Mesenchymal stem cell (in vitro differentiated cells and primary cell): ENCODE data around the gene P3H2.

Experiments
- DNase-seq: peaks from one replicate; pipeline ENCODE4 v3.0.0-alpha.2; 2013
- H2AFZ ChIP-seq: one replicate; pipeline ENCODE4 v1.6.1; 2013; ENCODE audit warnings: low read depth, mild to moderate bottlenecking, control low read depth, inconsistent platforms, low read length, moderate library complexity
- H2AK5ac ChIP-seq: 2 replicates; pipeline ENCODE4 v1.6.1; 2013; ENCODE audit warnings: low read length, moderate library complexity, mild to moderate bottlenecking, inconsistent platforms; ENCODE audit not compliant: severe bottlenecking
- H2BK120ac ChIP-seq: one replicate; pipeline ENCODE4 v1.6.1; 2013; ENCODE audit warnings: low read depth, mild to moderate bottlenecking, inconsistent platforms, low read length, moderate library complexity
- H2BK12ac ChIP-seq, 2 experiments: one replicate each; pipeline ENCODE4 v1.6.1; 2013; ENCODE audit warnings: inconsistent platforms in 2 of 2, low read length in 2 of 2, mild to moderate bottlenecking in 2 of 2, moderate library complexity in 2 of 2, control low read depth in 1 of 2
- H2BK15ac ChIP-seq: one replicate; pipeline ENCODE4 v1.6.1; 2013; ENCODE audit warnings: mild to moderate bottlenecking, low read depth, inconsistent platforms; ENCODE audit not compliant: poor library complexity, severe bottlenecking
- H2BK5ac ChIP-seq: 2 replicates; pipeline ENCODE4 v1.6.1; 2013; ENCODE audit warnings: low read depth, mild to moderate bottlenecking, low read length, control low read depth, inconsistent platforms; ENCODE audit not compliant: poor library complexity, severe bottlenecking
- H3K14ac ChIP-seq, 2 experiments: one replicate each; pipeline ENCODE4 v1.6.1; 2013; ENCODE audit warnings: inconsistent platforms in 2 of 2, low read length in 2 of 2, control low read depth in 1 of 2, mild to moderate bottlenecking in 1 of 2, moderate library complexity in 1 of 2
- H3K18ac ChIP-seq, 2 experiments: one replicate each; pipeline ENCODE4 v1.6.1; 2013; ENCODE audit warnings: inconsistent platforms in 2 of 2, low read length in 2 of 2, control low read depth in 1 of 2, low read depth in 1 of 2, mild to moderate bottlenecking in 1 of 2
- H3K23ac ChIP-seq, 2 experiments: one replicate each; pipeline ENCODE4 v1.6.1; 2013; ENCODE audit warnings: inconsistent platforms in 2 of 2, low read length in 2 of 2, mild to moderate bottlenecking in 2 of 2, moderate library complexity in 2 of 2, control low read depth in 1 of 2
- H3K27ac ChIP-seq: 2 replicates; pipeline ENCODE4 v1.5.1; 2013; ENCODE audit warnings: mild to moderate bottlenecking, moderate library complexity, low read length, control low read depth, inconsistent platforms; ENCODE audit not compliant: poor library complexity, severe bottlenecking
- H3K27me3 ChIP-seq, 2 experiments: 2 replicates each; pipeline versions ENCODE4 v1.6.1 to v1.7.0; 2013; ENCODE audit warnings: low read length in 2 of 2, mild to moderate bottlenecking in 2 of 2, moderate library complexity in 2 of 2, control low read depth in 1 of 2, inconsistent platforms in 1 of 2; ENCODE audit not compliant: control insufficient read depth in 1 of 2, insufficient read depth in 1 of 2
- H3K36me3 ChIP-seq, 2 experiments: 2 replicates each; pipeline versions ENCODE4 v1.6.1 to v1.7.0; 2013; ENCODE audit warnings: low read length in 2 of 2, control low read depth in 1 of 2, inconsistent platforms in 1 of 2, low read depth in 1 of 2, mild to moderate bottlenecking in 1 of 2; ENCODE audit not compliant: insufficient read depth in 2 of 2, control insufficient read depth in 1 of 2
- H3K4ac ChIP-seq, 2 experiments: one replicate each; pipeline ENCODE4 v1.6.1; 2013; ENCODE audit warnings: inconsistent platforms in 2 of 2, low read length in 2 of 2, mild to moderate bottlenecking in 2 of 2, moderate library complexity in 2 of 2, control low read depth in 1 of 2, low read depth in 1 of 2
- H3K4me1 ChIP-seq: 2 replicates; pipeline ENCODE4 v1.6.1; 2013; ENCODE audit warnings: low read depth, low read length, control low read depth; ENCODE audit not compliant: control insufficient read depth, insufficient read depth
- H3K4me2 ChIP-seq: 2 replicates; pipeline ENCODE4 v1.6.1; 2013; ENCODE audit warnings: low read length, mild to moderate bottlenecking, inconsistent platforms; ENCODE audit not compliant: poor library complexity, severe bottlenecking
- H3K4me3 ChIP-seq, 2 experiments: 2 replicates each; pipeline versions ENCODE4 v1.5.1 to v1.7.0; 2013; ENCODE audit warnings: low read length in 2 of 2, mild to moderate bottlenecking in 2 of 2, control low read depth in 1 of 2, low read depth in 1 of 2; ENCODE audit not compliant: insufficient read depth in 1 of 2
- H3K79me1 ChIP-seq: replicated peaks from 2 replicates; pipeline ENCODE4 v1.6.1; 2013; ENCODE audit warnings: mild to moderate bottlenecking, control low read depth, low read length, inconsistent platforms; ENCODE audit not compliant: poor library complexity, severe bottlenecking
- H3K9ac ChIP-seq: 2 replicates; pipeline ENCODE4 v1.7.0; 2013; ENCODE audit warnings: mild to moderate bottlenecking, low read length, moderate library complexity
- H3K9me3 ChIP-seq: 2 replicates; pipeline ENCODE4 v1.7.0; 2013; ENCODE audit warnings: mild to moderate bottlenecking, low read length; ENCODE audit not compliant: control insufficient read depth
- H4K8ac ChIP-seq: one replicate; pipeline ENCODE4 v1.6.1; 2013; ENCODE audit warnings: inconsistent platforms, mild to moderate bottlenecking, low read length, moderate library complexity
- H4K91ac ChIP-seq: one replicate; pipeline ENCODE4 v1.6.1; 2013; ENCODE audit warnings: mild to moderate bottlenecking, low read length, inconsistent platforms
- WGBS: methylation state at CpG from one replicate; pipeline ENCODE4 v1.1.7; 2013; ENCODE audit warnings: mixed read lengths; 5-methylcytosine and 5-hydroxymethylcytosine counted together

Gene P3H2

DNA sequence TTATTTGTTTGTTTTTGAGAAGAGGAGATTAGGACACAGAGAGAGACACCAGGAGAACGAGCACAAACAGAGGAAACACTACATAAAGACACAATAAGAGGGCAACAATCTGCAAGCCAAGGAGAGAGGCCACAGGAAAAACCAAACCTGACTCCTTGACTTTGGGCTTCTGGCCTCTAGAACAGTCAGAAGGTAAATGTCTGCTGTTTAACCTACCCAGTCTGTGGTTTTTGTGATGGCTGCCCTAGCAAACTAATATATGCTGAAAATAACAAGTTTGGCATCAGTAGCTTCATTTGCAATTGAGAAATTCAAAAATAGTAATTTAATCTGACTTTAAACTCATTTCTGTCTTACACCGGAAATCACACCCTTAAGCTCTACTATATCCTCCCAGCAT is 110.2 kb downstream of the P3H2 start:
- Histone ChIP-seq H3K27me3 (peaks cover 0 to 4% of the 10 kb centered on the region in 2 experiments), H3K23ac (no peak overlapping the region), H3K14ac (no peak overlapping the region), H3K4me2 (no peak overlapping the region), H3K36me3 (no peaks in the 10 kb centered on the region), H3K4me1 (peaks cover 5% of the 10 kb centered on the region), H2AK5ac (peak overlapping the region; percentile 92), H3K27ac (peak overlapping the region; percentile 64), H3K4me3 (no peak overlapping the region), H2BK15ac (no peak overlapping the region), H2BK12ac (no peak overlapping the region), H3K9ac (no peak overlapping the region), H3K18ac (peak overlapping the region in 1 of 2 experiments; percentile 73), H2BK120ac (no peak overlapping the region), H2BK5ac (peak overlapping the region; percentile 35), H2AFZ (no peak overlapping the region), H3K4ac (peak overlapping the region in 1 of 2 experiments; percentile 32), H4K8ac (no peak overlapping the region), H3K79me1 (peaks cover 5% of the 10 kb centered on the region), H4K91ac (no peak overlapping the region), H3K9me3 (no peaks in the 10 kb centered on the region)
- 50% methylated on average over 1 of the region's 2 CpGs for WGBS
- DNase-seq = no peak

GRCh38 chr3:190009614-190010013 is 111.1 kb downstream of the P3H2 start:
- WGBS = no CpG with 5 or more reads among the region's 1 CpG
- Histone ChIP-seq H2AFZ (no peak overlapping the region), H2BK12ac (no peak overlapping the region), H3K79me1 (peaks cover 4% of the 10 kb centered on the region), H3K4me2 (no peak overlapping the region), H3K14ac (no peak overlapping the region), H2BK120ac (no peak overlapping the region), H2BK15ac (no peak overlapping the region), H3K36me3 (no peaks in the 10 kb centered on the region), H3K4me3 (no peak overlapping the region), H3K27me3 (peaks cover 0 to 7% of the 10 kb centered on the region in 2 experiments), H2AK5ac (no peak overlapping the region), H3K18ac (no peak overlapping the region), H3K9me3 (no peaks in the 10 kb centered on the region), H3K23ac (no peak overlapping the region), H3K9ac (no peak overlapping the region), H4K91ac (no peak overlapping the region), H3K4ac (no peak overlapping the region), H2BK5ac (no peak overlapping the region), H4K8ac (no peak overlapping the region), H3K27ac (no peak overlapping the region), H3K4me1 (peaks cover 4% of the 10 kb centered on the region)
- DNase-seq = no peak

DNA sequence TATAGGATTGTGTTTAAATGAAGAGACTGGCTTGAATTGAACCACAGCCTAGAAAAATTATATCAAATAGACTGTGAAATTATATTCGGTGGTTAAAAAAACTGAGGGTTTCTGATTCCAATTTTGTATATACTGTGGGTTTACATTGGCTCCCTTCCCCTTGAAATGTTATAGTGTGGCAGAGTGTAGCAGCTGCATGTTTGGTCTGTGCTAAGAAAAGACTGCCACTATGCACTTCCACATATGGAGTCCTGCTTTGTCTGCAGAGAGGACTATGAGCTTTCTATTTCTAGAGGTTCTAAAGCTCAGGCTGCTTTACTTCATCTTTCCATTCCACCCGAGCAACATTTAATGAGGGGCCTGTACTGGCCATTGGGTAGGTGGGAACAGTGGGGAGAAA is 112.3 kb downstream of the P3H2 start:
- no peak overlapping the region for H3K4ac ChIP-seq
- H3K27me3 ChIP-seq = peaks cover 0 to 7% of the 10 kb centered on the region in 2 experiments
- H2AK5ac ChIP-seq = peak overlapping the region; percentile 4
- H2BK15ac ChIP-seq = no peak overlapping the region
- no peak overlapping the region for H3K18ac ChIP-seq
- no peak overlapping the region for H2BK12ac ChIP-seq
- H3K9me3 ChIP-seq = no peaks in the 10 kb centered on the region
- no peaks in the 10 kb centered on the region for H3K36me3 ChIP-seq
- H2BK120ac ChIP-seq = no peak overlapping the region
- H3K27ac ChIP-seq = no peak overlapping the region
- H3K4me3 ChIP-seq = no peak overlapping the region
- no peak overlapping the region for H4K8ac ChIP-seq
- no peak overlapping the region for H3K14ac ChIP-seq
- no peak overlapping the region for H3K9ac ChIP-seq
- peaks cover 3% of the 10 kb centered on the region for H3K4me1 ChIP-seq
- H3K23ac ChIP-seq = no peak overlapping the region
- H2AFZ ChIP-seq = no peak overlapping the region
- H3K79me1 ChIP-seq = peaks cover 4% of the 10 kb centered on the region
- DNase-seq = no peak
- no peak overlapping the region for H3K4me2 ChIP-seq
- no peak overlapping the region for H2BK5ac ChIP-seq
- H4K91ac ChIP-seq = no peak overlapping the region
- WGBS = 95% methylated on average over 2 of the region's 2 CpGs

- Histone ChIP-seq H3K14ac (no peak overlapping the region), H2BK12ac (no peak overlapping the region), H3K4me1 (peaks cover 3% of the 10 kb centered on the region), H2AFZ (no peak overlapping the region), H3K4me2 (no peak overlapping the region), H2BK120ac (no peak overlapping the region), H2BK15ac (no peak overlapping the region), H3K36me3 (no peaks in the 10 kb centered on the region), H3K4me3 (no peak overlapping the region), H3K27ac (peak overlapping the region; percentile 76), H3K9me3 (no peaks in the 10 kb centered on the region), H3K79me1 (peaks cover 4% of the 10 kb centered on the region), H4K8ac (no peak overlapping the region), H2BK5ac (no peak overlapping the region), H3K18ac (no peak overlapping the region), H3K23ac (no peak overlapping the region), H3K27me3 (peaks cover 0 to 7% of the 10 kb centered on the region in 2 experiments), H3K4ac (no peak overlapping the region), H4K91ac (no peak overlapping the region), H2AK5ac (peak overlapping the region; percentile 87), H3K9ac (no peak overlapping the region)
- WGBS = 20% methylated on average over 1 of the region's 4 CpGs
- DNase-seq = no peak
These were observed 115.2 kb downstream of the P3H2 start for GRCh38 chr3:190005343-190006113.
